Trophoblast cell (in vitro differentiated cells and primary cell): Measurements from ENCODE around the gene ATF6.

ENCODE experiments used
- DNase-seq, 2 donors: peaks; one replicate each; pipeline ENCODE4 v3.0.0-alpha.2; 2016
- H2AFZ ChIP-seq: 2 replicates; pipeline ENCODE4 v1.6.1; 2013; ENCODE audit warnings: low read length, moderate library complexity, mild to moderate bottlenecking; ENCODE audit not compliant: insufficient read depth, poor library complexity
- H2AK5ac ChIP-seq: 2 replicates; pipeline ENCODE4 v1.6.1; 2013; ENCODE audit warnings: mild to moderate bottlenecking, low read length
- H2BK120ac ChIP-seq: 2 replicates; pipeline ENCODE4 v1.6.1; 2013; ENCODE audit warnings: low read length, mild to moderate bottlenecking, moderate library complexity; ENCODE audit not compliant: insufficient read depth, poor library complexity
- H2BK12ac ChIP-seq: 2 replicates; pipeline ENCODE4 v1.6.1; 2013; ENCODE audit warnings: mild to moderate bottlenecking, low read length, moderate library complexity
- H2BK5ac ChIP-seq: 2 replicates; pipeline ENCODE4 v1.6.1; 2013; ENCODE audit warnings: low read length, low read depth, moderate library complexity, mild to moderate bottlenecking; ENCODE audit not compliant: poor library complexity
- H3K14ac ChIP-seq: 2 replicates; pipeline ENCODE4 v1.6.1; 2013; ENCODE audit warnings: mild to moderate bottlenecking, low read length
- H3K18ac ChIP-seq: 2 replicates; pipeline ENCODE4 v1.6.1; 2013; ENCODE audit warnings: mild to moderate bottlenecking, low read length
- H3K23ac ChIP-seq: 2 replicates; pipeline ENCODE4 v1.6.1; 2013; ENCODE audit warnings: low read length
- H3K27ac ChIP-seq: 2 replicates; pipeline ENCODE4 v1.5.1; 2013; ENCODE audit warnings: low read depth, mild to moderate bottlenecking, inconsistent platforms, low read length, moderate library complexity
- H3K27me3 ChIP-seq: 2 replicates; pipeline ENCODE4 v1.6.1; 2013; ENCODE audit warnings: inconsistent platforms, mild to moderate bottlenecking, low read length, moderate library complexity; ENCODE audit not compliant: insufficient read depth
- H3K36me3 ChIP-seq, 2 experiments: 1 replicate in 1 of 2; 2 replicates in 1 of 2; pipeline ENCODE4 v1.6.1; 2013; ENCODE audit warnings: low read length in 2 of 2, mild to moderate bottlenecking in 2 of 2, moderate library complexity in 1 of 2; ENCODE audit not compliant: insufficient read depth in 2 of 2, control insufficient read depth in 1 of 2
- H3K4ac ChIP-seq: 2 replicates; pipeline ENCODE4 v1.6.1; 2013; ENCODE audit warnings: low read depth, mild to moderate bottlenecking, low read length, moderate library complexity
- H3K4me1 ChIP-seq, 2 experiments: 1 replicate in 1 of 2; 2 replicates in 1 of 2; pipeline ENCODE4 v1.6.1; 2013; ENCODE audit warnings: low read length in 2 of 2, mild to moderate bottlenecking in 2 of 2, moderate library complexity in 1 of 2; ENCODE audit not compliant: insufficient read depth in 2 of 2, control insufficient read depth in 1 of 2
- H3K4me2 ChIP-seq: 2 replicates; pipeline ENCODE4 v1.6.1; 2013; ENCODE audit warnings: inconsistent platforms, mild to moderate bottlenecking, low read length, moderate library complexity
- H3K4me3 ChIP-seq: 2 replicates; pipeline ENCODE4 v1.5.1; 2013; ENCODE audit warnings: mild to moderate bottlenecking, low read depth, low read length, inconsistent platforms
- H3K79me1 ChIP-seq: one replicate; pipeline ENCODE4 v1.6.1; 2013; ENCODE audit warnings: low read length
- H3K79me2 ChIP-seq: 2 replicates; pipeline ENCODE4 v1.6.1; 2013; ENCODE audit warnings: low read length, mild to moderate bottlenecking; ENCODE audit not compliant: control insufficient read depth, insufficient read depth, poor library complexity
- H3K9ac ChIP-seq: 2 replicates; pipeline ENCODE4 v1.6.1; 2013; ENCODE audit warnings: mild to moderate bottlenecking, low read length
- H3K9me3 ChIP-seq: 2 replicates; pipeline ENCODE4 v1.6.1; 2013; ENCODE audit warnings: low read depth, mild to moderate bottlenecking, control low read depth, inconsistent platforms, low read length; ENCODE audit not compliant: insufficient read depth
- H4K12ac ChIP-seq: 2 replicates; pipeline ENCODE4 v1.6.1; 2013; ENCODE audit warnings: low read depth, mild to moderate bottlenecking, low read length, moderate library complexity
- H4K8ac ChIP-seq: 2 replicates; pipeline ENCODE4 v1.6.1; 2013; ENCODE audit warnings: low read depth, mild to moderate bottlenecking, low read length, moderate library complexity
- H4K91ac ChIP-seq: one replicate; pipeline ENCODE4 v1.6.1; 2013; ENCODE audit warnings: low read depth, mild to moderate bottlenecking, low read length, moderate library complexity
- WGBS: extraction: QIAGEN DNeasy Blood & Tissue Kit; methylation state at CpG from one replicate; pipeline ENCODE4 v1.1.7; 2013; ENCODE audit warnings: missing lambda C conversion rate; ENCODE audit not compliant: insufficient read length, insufficient coverage; ENCODE audit errors: extremely low coverage; 5-methylcytosine and 5-hydroxymethylcytosine counted together

Gene ATF6

GRCh38 chr1:162006081-162006480 is 240.0 kb downstream of the ATF6 start:
- H3K18ac ChIP-seq: no peak overlapping the region
- peaks cover 13 to 19% of the 10 kb centered on the region in 2 experiments for H3K4me1 ChIP-seq
- no peaks in the 10 kb centered on the region for H3K79me2 ChIP-seq
- no peaks in the 10 kb centered on the region for H3K27me3 ChIP-seq
- no peaks in the 10 kb centered on the region for H3K36me3 ChIP-seq
- H3K79me1 ChIP-seq: peaks cover 6% of the 10 kb centered on the region
- no peak overlapping the region for H3K4me2 ChIP-seq
- no peak for DNase-seq
- no peak overlapping the region for H2BK120ac ChIP-seq
- H2AFZ ChIP-seq: no peak overlapping the region
- no peak overlapping the region for H2BK5ac ChIP-seq
- H3K4me3 ChIP-seq: no peak overlapping the region
- no peak overlapping the region for H3K27ac ChIP-seq
- no peak overlapping the region for H3K14ac ChIP-seq
- no peak overlapping the region for H3K4ac ChIP-seq
- no peak overlapping the region for H4K8ac ChIP-seq
- H3K9ac ChIP-seq: no peak overlapping the region
- H4K91ac ChIP-seq: no peak overlapping the region
- H3K9me3 ChIP-seq: peaks cover 4% of the 10 kb centered on the region
- no peak overlapping the region for H2AK5ac ChIP-seq
- no peak overlapping the region for H3K23ac ChIP-seq
- no peak overlapping the region for H4K12ac ChIP-seq
- no peak overlapping the region for H2BK12ac ChIP-seq
- WGBS: no CpG with 5 or more reads among the region's 6 CpGs

DNA sequence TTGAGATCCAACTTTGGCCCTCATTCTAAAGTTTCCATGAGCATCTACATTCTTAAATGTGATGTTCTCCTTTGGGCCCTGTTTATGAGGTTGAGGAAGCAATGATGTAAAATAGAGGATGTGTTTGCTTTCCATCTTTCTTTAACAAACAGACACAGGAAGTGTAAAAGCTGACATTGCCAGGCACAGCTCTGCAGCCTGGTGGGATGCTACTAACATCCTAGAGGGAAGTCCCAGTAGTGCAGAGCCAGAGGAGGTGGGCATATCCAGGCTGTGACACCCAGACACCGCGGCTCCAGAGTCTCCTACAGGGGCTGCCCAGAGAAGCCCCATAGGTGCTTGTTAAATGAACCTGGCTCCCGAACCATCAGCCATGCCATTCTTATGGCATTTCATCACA is 241.3 kb downstream of the ATF6 start:
- H3K4me1 ChIP-seq: peaks cover 13 to 19% of the 10 kb centered on the region in 2 experiments
- H4K8ac ChIP-seq: no peak overlapping the region
- no CpG with 5 or more reads among the region's 3 CpGs for WGBS
- peaks cover 5% of the 10 kb centered on the region for H3K79me1 ChIP-seq
- H4K91ac ChIP-seq: no peak overlapping the region
- H3K14ac ChIP-seq: no peak overlapping the region
- DNase-seq: no peak
- no peak overlapping the region for H2AFZ ChIP-seq
- no peak overlapping the region for H3K4me3 ChIP-seq
- peaks cover 4% of the 10 kb centered on the region for H3K9me3 ChIP-seq
- no peaks in the 10 kb centered on the region for H3K79me2 ChIP-seq
- no peak overlapping the region for H3K4ac ChIP-seq
- H4K12ac ChIP-seq: no peak overlapping the region
- H3K18ac ChIP-seq: no peak overlapping the region
- no peak overlapping the region for H2BK12ac ChIP-seq
- H3K9ac ChIP-seq: no peak overlapping the region
- no peak overlapping the region for H3K4me2 ChIP-seq
- no peaks in the 10 kb centered on the region for H3K27me3 ChIP-seq
- no peak overlapping the region for H2BK120ac ChIP-seq
- no peaks in the 10 kb centered on the region for H3K36me3 ChIP-seq
- H3K23ac ChIP-seq: no peak overlapping the region
- no peak overlapping the region for H2AK5ac ChIP-seq
- H3K27ac ChIP-seq: no peak overlapping the region
- H2BK5ac ChIP-seq: no peak overlapping the region

DNA sequence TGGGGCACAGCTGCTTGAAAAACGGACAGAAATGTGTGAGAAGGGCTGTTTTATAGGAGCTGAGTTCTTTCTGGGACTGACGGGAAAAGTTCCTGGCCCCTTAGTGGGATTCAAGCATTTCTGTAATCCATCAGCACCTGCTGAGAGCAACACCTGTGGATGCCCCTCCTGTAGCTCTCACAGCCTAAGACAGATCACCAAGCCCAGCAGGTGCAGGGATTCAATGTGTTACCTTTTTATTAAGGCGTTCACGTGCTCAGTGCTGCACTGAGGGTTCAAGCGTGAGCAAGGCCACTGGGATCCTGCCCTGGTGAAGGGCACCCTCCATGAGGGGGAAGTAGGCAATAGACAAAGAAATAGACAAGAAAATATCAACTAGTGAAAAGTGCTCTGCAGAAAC is 242.7 kb downstream of the ATF6 start:
- Histone ChIP-seq H3K4me2 (no peak overlapping the region), H3K4me3 (no peak overlapping the region), H2BK120ac (no peak overlapping the region), H3K9ac (no peak overlapping the region), H3K27me3 (no peaks in the 10 kb centered on the region), H3K14ac (no peak overlapping the region), H3K79me2 (no peaks in the 10 kb centered on the region), H3K79me1 (no peaks in the 10 kb centered on the region), H2BK5ac (no peak overlapping the region), H4K8ac (no peak overlapping the region), H3K36me3 (no peaks in the 10 kb centered on the region), H2AK5ac (no peak overlapping the region), H3K9me3 (peaks cover 4% of the 10 kb centered on the region), H2AFZ (no peak overlapping the region), H2BK12ac (no peak overlapping the region), H3K27ac (no peak overlapping the region), H3K4me1 (peaks cover 3 to 7% of the 10 kb centered on the region in 2 experiments), H3K18ac (no peak overlapping the region), H3K4ac (no peak overlapping the region), H3K23ac (no peak overlapping the region), H4K91ac (no peak overlapping the region), H4K12ac (no peak overlapping the region)
- no peak for DNase-seq
- no CpG with 5 or more reads among the region's 5 CpGs for WGBS

DNA sequence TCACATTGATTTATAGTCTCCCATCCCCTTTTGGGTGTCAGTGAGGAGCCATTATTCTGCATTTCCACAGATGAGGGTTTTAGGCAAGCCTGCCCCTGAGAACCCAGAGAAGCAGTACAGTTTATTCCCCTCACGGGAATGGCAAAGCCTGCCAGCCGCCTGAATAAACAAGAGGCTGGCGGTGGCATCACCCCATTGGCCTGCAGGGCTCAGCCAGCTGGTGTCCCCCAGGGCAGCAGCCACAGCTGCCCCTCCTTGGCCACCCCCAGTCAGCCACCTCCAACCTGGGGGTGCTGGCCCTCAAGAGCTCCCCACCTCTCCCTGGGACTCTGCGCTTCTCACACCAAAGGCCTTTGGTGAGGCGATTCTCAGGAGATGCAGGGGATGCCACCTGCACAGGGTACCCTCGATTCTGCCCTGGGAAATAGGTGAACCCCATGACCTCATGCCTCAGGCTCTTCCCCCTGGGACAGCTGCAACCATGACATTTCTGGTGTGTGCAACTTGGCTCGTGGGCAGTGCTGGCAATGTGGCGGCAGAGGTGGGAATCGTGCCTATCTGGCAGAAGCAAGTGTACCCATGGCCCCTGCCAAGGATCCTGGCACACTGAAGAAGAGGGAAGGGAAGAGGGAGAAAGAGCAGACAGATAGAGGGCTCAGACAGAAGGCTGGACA is 243.5 kb downstream of the ATF6 start:
- WGBS: no CpG with 5 or more reads among the region's 9 CpGs
- H2BK12ac ChIP-seq: no peak overlapping the region
- no peak overlapping the region for H3K4me3 ChIP-seq
- no peak overlapping the region for H3K14ac ChIP-seq
- H2AK5ac ChIP-seq: no peak overlapping the region
- H3K4ac ChIP-seq: no peak overlapping the region
- H4K91ac ChIP-seq: no peak overlapping the region
- H3K79me1 ChIP-seq: no peaks in the 10 kb centered on the region
- no peak overlapping the region for H2BK5ac ChIP-seq
- no peak overlapping the region for H2BK120ac ChIP-seq
- no peak overlapping the region for H3K23ac ChIP-seq
- H3K27me3 ChIP-seq: no peaks in the 10 kb centered on the region
- H3K79me2 ChIP-seq: no peaks in the 10 kb centered on the region
- no peak overlapping the region for H4K12ac ChIP-seq
- DNase-seq: no peak
- H3K4me1 ChIP-seq: peaks cover 0 to under 1% of the 10 kb centered on the region in 2 experiments
- H3K27ac ChIP-seq: no peak overlapping the region
- H3K9ac ChIP-seq: no peak overlapping the region
- H3K36me3 ChIP-seq: no peaks in the 10 kb centered on the region
- H2AFZ ChIP-seq: no peak overlapping the region
- H3K9me3 ChIP-seq: peaks cover 4% of the 10 kb centered on the region
- no peak overlapping the region for H3K18ac ChIP-seq
- no peak overlapping the region for H3K4me2 ChIP-seq
- no peak overlapping the region for H4K8ac ChIP-seq
